OCI-LY7 (cell line): Measurements from ENCODE around the gene PXDC1. TPM values are rescaled to one million over a fixed set of nuclear protein-coding genes. Genes with fewer than 3 reads are reported as not detected.

Experiments
- BruUV-seq: library from RNA; stranded (reverse); fragments of 400-500 nt; replicated peaks from 2 replicates; lab custom pipeline; 2021; lab: Mats Ljungman, UMichigan
- CTCF ChIA-PET: fragments of 300-600 bp; sonication (Branson Sonifier 250); formaldehyde crosslinking; loops from one replicate; lab custom pipeline; 2022; ENCODE audit warnings: antibody characterized with exemption; ENCODE audit not compliant: unreplicated experiment; lab: Charles Lee
- POLR2A ChIA-PET: fragments of 300-600 bp; sonication (Branson Sonifier 250); formaldehyde crosslinking; loops from one replicate; lab custom pipeline; 2022; ENCODE audit warnings: antibody characterized with exemption; lab: Charles Lee
- DNase-seq: peaks from one replicate; pipeline ENCODE4 v3.0.0-alpha.2; 2015; ENCODE audit warnings: low spot score
- H2AFZ ChIP-seq: fragments of 200-600 bp; sonication (generic), shearing (Covaris generic); 2 replicates; pipeline ENCODE4 v1.6.1; 2014; ENCODE audit warnings: mild to moderate bottlenecking, antibody characterized with exemption, low read length, moderate library complexity
- H3K27ac ChIP-seq: fragments of 200-600 bp; sonication (generic); 2 replicates; pipeline ENCODE4 v1.5.1; 2014; ENCODE audit warnings: mixed run types, low read depth, mild to moderate bottlenecking, moderate library complexity, low read length, inconsistent platforms; ENCODE audit not compliant: poor library complexity, severe bottlenecking
- H3K36me3 ChIP-seq: fragments of 200-600 bp; sonication (generic); 2 replicates; pipeline ENCODE4 v1.6.1; 2014; ENCODE audit warnings: mild to moderate bottlenecking, antibody characterized with exemption, low read length, moderate library complexity, mixed read lengths; ENCODE audit not compliant: insufficient read depth
- H3K4me1 ChIP-seq: fragments of 200-600 bp; sonication (generic); 2 replicates; pipeline ENCODE4 v1.5.1; 2014; ENCODE audit warnings: mild to moderate bottlenecking, low read length; ENCODE audit not compliant: insufficient read depth, poor library complexity, severe bottlenecking
- H3K4me2 ChIP-seq: fragments of 200-600 bp; sonication (generic); 2 replicates; pipeline ENCODE4 v1.6.1; 2014; ENCODE audit warnings: mild to moderate bottlenecking, low read length
- H3K4me3 ChIP-seq: fragments of 200-600 bp; sonication (generic); 2 replicates; pipeline ENCODE4 v1.5.1; 2014; ENCODE audit warnings: mild to moderate bottlenecking, low read depth, low read length; ENCODE audit not compliant: poor library complexity, severe bottlenecking
- H3K79me2 ChIP-seq: fragments of 200-600 bp; sonication (generic); 2 replicates; pipeline ENCODE4 v1.6.1; 2016; ENCODE audit warnings: low read depth, mild to moderate bottlenecking, low read length, moderate library complexity, mixed read lengths; ENCODE audit not compliant: insufficient read depth
- H3K9me2 ChIP-seq: fragments of 200-600 bp; sonication (generic); 2 replicates; pipeline ENCODE4 v1.6.1; 2016; ENCODE audit warnings: mild to moderate bottlenecking, low read length, mixed read lengths; ENCODE audit not compliant: insufficient read depth
- H3K9me3 ChIP-seq: fragments of 200-600 bp; sonication (generic); 2 replicates; pipeline ENCODE4 v1.6.1; 2014; ENCODE audit warnings: mild to moderate bottlenecking, mixed run types, low read length, mixed read lengths
- H4K20me1 ChIP-seq: fragments of 200-600 bp; sonication (generic); 2 replicates; pipeline ENCODE4 v1.6.1; 2014; ENCODE audit warnings: mild to moderate bottlenecking, antibody characterized with exemption, low read length, moderate library complexity, mixed read lengths; ENCODE audit not compliant: insufficient read depth
- CTCF ChIP-seq: fragments of 200-600 bp; sonication (generic); conservative IDR thresholded peaks from 2 replicates; pipeline ENCODE4 v1.5.1; 2014; ENCODE audit warnings: mild to moderate bottlenecking, antibody characterized with exemption, low read length, moderate library complexity, mixed read lengths
- EZH2phosphoT487 ChIP-seq: fragments of 200-600 bp; sonication (generic); IDR thresholded peaks from 2 replicates; pipeline ENCODE4 v1.6.1; 2018; ENCODE audit warnings: low read depth, borderline replicate concordance, mild to moderate bottlenecking, mixed run types, antibody characterized with exemption, low read length, moderate library complexity, mixed read lengths
- intact Hi-C: fragments of 100-400 bp; cut with micrococcal nuclease; formaldehyde crosslinking; loops from one replicate; pipeline ENCODE4 v1.10.0; 2022; ENCODE audit not compliant: unreplicated experiment
- total RNA-seq, 2 experiments: library from RNA; depleted of rRNA in 1 of 2; stranded (reverse); fragments of >200 nt in 1 of 2; shearing (Covaris generic) in 1 of 2; gene quantifications; 2 replicates each; pipeline ENCODE4 v1.2.3, GENCODE V29; 2014 to 2022

Gene PXDC1
- total RNA-seq, 2 experiments from 2014 or later = not detected

DNA sequence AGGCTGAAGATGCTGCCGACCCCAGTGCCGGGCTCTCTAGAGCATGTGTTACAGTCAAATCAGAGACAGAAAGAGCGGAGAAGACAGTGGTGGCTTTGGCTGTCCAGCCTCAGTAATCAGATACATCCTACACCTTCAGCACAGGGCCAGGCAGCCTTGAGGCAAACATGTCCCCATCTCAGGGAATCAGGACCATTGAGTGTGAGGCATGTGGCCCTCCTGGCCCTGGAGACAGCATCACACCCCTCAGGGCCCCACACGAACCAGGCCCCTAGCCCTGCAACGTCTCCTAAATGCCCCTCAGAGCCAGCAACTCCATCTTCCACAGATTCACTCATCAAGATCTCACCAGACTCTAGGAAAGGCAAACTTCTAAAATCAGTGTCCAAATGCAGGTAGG, 24.5 kb downstream of the PXDC1 start:
- Histone ChIP-seq H3K9me2 (no peaks in the 10 kb centered on the region), H3K36me3 (no peaks in the 10 kb centered on the region), H3K4me1 (no peaks in the 10 kb centered on the region), H3K79me2 (no peaks in the 10 kb centered on the region), H3K9me3 (no peaks in the 10 kb centered on the region), H3K27ac (no peak overlapping the region), H4K20me1 (no peaks in the 10 kb centered on the region), H2AFZ (no peak overlapping the region), H3K4me2 (no peak overlapping the region), H3K4me3 (no peak overlapping the region)
- no peak for DNase-seq
- CTCF ChIA-PET = no interaction called here
- BruUV-seq = no TSS peak
- POLR2A ChIA-PET = no interaction called here
- intact Hi-C loops = no loop called here
- no peak for TF ChIP-seq CTCF
- TF ChIP-seq EZH2phosphoT487 = no peak

DNA sequence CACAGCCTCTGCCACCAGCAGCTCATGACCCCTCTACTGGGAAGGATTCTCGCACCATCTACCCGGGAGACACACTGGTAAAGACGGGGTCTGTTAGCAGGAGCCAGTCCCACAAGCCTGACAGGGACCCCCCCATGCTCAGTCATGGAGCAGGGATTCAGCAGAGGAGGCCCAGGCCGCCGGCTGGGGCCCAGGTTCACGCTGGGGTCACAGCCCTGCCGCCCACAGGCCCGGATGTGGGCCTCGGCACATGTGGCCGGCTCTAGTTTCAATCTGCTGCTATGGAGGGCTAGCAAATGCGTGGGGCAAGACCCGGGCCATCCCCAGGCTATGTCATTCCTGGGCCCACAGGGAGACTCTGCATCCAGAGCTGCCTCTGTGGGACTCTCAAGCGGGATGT, 25.1 kb downstream of the PXDC1 start:
- no TSS peak for BruUV-seq
- DNase-seq = no peak
- TF ChIP-seq CTCF = no peak
- no peaks in the 10 kb centered on the region for H3K79me2 ChIP-seq
- H3K4me2 ChIP-seq = no peak overlapping the region
- ChIA-PET CTCF (no interaction called here), POLR2A (no interaction called here)
- H2AFZ ChIP-seq = no peak overlapping the region
- no peak overlapping the region for H3K27ac ChIP-seq
- H3K9me3 ChIP-seq = no peaks in the 10 kb centered on the region
- no peaks in the 10 kb centered on the region for H3K9me2 ChIP-seq
- H3K4me3 ChIP-seq = no peak overlapping the region
- H3K4me1 ChIP-seq = no peaks in the 10 kb centered on the region
- H4K20me1 ChIP-seq = no peaks in the 10 kb centered on the region
- H3K36me3 ChIP-seq = no peaks in the 10 kb centered on the region
- intact Hi-C loops = no loop called here

GRCh38 chr6:3725145-3726047, 26.1 kb downstream of the PXDC1 start:
- ChIA-PET POLR2A (no interaction called here), CTCF (no interaction called here)
- H4K20me1 ChIP-seq = no peaks in the 10 kb centered on the region
- intact Hi-C loops = no loop called here
- no peaks in the 10 kb centered on the region for H3K4me1 ChIP-seq
- no peaks in the 10 kb centered on the region for H3K9me3 ChIP-seq
- no peaks in the 10 kb centered on the region for H3K36me3 ChIP-seq
- no peaks in the 10 kb centered on the region for H3K9me2 ChIP-seq
- no peak overlapping the region for H3K27ac ChIP-seq
- H2AFZ ChIP-seq = no peak overlapping the region
- BruUV-seq = no TSS peak
- DNase-seq = no peak
- TF ChIP-seq CTCF (no peak), EZH2phosphoT487 (no peak)
- H3K4me2 ChIP-seq = no peak overlapping the region
- no peaks in the 10 kb centered on the region for H3K79me2 ChIP-seq
- H3K4me3 ChIP-seq = no peak overlapping the region
